GM21576 (cell line): ENCODE data around the gene DERL3.
A peak's percentile ranks its signal among the peaks of the same experiment; 100 is the strongest.

ENCODE experiments used
- ATAC-seq: cut with Tn5 transposase; IDR thresholded peaks from one replicate; pipeline ENCODE4 v1.9.1; 2021; ENCODE audit warnings: mild to moderate bottlenecking, moderate library complexity; ENCODE audit not compliant: unreplicated experiment

DERL3 gene

DNA sequence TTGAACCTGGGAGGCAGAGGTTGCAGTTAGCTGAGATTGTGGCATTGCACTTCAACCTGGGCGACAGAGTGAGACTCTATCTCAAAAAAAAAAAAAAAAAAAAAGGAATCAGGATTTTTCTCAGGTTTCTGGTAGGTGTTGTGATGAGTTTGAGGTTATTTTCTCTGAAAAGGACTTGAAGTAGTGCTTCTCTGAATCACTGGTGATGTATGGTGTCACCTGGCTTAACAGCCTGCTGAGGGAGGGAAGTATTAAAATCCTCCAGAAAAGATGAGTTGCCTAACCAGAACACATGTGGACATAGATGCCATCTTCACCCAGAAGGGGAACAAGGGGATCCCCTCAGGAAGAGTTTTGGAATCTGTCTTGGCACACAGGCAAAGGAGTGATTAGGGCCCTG is 32.0 kb downstream of the DERL3 start:
- no peak for ATAC-seq

- no peak for ATAC-seq
Observed at GRCh38 chr22:23804781-23805291, 34.0 kb downstream of the DERL3 start.

DNA sequence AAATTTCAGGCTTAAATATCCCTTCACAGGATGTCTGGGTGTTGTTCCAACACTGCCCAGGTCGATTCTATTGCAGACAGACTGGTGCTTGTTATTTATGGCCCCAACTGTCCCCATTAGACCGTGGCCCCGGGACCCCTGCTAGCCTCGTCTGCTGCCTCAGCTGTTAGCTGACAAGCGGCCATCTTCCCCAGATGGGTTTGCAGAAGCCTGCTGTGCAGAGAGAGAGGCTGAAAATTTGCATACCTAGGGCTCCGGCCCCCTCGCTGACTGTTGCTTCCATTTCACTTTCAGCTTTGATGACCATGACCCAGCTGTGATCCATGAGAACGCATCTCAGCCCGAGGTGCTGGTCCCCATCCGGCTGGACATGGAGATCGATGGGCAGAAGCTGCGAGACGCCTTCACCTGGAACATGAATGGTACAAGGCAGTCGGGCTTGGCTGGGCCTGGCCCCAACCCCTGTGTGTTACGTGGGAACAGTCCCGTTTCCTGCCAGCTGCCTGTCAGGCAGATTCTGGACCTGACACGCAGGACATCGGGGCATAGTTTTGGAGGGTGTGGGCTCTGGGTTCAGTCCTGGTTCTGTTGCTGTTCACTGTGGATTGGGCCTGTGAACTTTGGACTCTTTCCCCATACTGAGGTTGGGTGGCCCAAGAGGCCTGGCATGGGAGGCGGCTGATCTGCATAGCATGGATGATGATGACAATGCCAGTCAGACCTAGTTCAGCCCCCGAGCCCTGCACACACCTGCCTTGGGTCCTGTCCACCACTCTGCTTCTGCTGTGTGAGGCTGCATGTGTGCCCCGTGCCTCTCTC is 35.6 kb downstream of the DERL3 start:
- no peak for ATAC-seq

GRCh38 chr22:23801886-23802377 is 36.9 kb downstream of the DERL3 start:
- ATAC-seq: no peak

- ATAC-seq: no peak
Observed at GRCh38 chr22:23801238-23801821, 37.5 kb downstream of the DERL3 start.

DNA sequence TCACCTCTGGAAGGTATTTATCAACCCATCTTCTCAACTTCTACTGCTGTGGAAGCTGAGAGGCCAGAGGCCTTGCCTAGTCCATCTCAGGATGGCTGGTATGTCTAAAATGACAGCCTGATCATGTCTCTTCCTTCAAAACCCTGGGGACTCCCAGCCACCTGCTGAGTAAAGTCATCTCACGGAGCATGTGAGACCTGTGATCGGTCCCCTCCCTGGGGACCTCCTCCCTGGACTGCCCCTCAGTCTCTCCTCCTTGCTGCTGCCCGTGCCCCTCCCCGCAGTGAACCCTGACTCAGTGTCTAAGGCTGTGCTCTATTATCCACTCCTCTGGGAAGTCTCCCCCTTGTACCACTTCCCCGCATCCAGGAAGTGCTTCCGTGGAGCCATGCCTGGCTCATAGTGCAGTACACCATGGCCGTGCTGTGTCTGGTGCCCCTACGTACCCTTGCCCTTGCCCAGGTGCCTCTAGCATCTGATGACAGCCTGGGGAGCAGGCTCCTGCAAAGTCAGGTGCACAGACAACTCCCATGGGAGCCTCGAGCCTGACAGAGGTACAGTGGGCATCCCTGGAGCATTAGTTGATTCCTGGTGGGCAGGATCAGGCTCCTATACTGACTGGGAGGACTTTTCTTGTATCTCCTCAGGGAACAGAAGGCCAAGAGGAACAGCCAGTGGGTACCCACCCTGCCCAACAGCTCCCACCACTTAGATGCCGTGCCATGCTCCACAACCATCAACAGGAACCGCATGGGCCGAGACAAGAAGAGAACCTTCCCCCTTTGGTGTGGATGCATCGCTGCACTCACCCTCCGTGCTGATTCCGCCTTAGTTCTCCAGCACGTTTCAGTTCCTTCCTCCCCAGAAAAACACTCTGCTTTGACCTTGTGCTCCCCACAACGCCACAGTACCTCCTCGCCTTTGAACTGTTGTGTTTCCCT is 38.2 kb downstream of the DERL3 start:
- peak; percentile 45 for ATAC-seq

DNA sequence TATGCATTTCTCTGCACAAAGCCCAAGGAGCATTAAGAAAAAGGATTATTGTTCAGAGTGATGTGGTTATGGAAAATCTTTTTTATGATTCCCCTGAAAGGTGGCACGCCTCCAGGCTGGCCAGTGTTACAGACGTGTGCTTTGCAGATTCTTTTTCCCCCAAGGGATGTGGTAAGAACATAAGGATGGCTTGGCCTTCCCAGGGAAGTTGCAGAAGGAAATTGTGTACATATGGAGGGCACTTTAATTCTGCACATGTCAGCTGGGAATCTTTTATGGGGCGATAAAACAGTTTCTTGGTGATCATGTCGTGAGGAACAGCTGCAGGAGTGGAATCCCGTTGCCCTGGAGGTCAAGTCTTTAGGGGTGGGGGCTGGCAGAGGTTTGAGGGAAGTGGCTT is 42.3 kb downstream of the DERL3 start:
- no peak for ATAC-seq

GRCh38 chr22:23793326-23793725 is 45.5 kb downstream of the DERL3 start:
- ATAC-seq: no peak

DNA sequence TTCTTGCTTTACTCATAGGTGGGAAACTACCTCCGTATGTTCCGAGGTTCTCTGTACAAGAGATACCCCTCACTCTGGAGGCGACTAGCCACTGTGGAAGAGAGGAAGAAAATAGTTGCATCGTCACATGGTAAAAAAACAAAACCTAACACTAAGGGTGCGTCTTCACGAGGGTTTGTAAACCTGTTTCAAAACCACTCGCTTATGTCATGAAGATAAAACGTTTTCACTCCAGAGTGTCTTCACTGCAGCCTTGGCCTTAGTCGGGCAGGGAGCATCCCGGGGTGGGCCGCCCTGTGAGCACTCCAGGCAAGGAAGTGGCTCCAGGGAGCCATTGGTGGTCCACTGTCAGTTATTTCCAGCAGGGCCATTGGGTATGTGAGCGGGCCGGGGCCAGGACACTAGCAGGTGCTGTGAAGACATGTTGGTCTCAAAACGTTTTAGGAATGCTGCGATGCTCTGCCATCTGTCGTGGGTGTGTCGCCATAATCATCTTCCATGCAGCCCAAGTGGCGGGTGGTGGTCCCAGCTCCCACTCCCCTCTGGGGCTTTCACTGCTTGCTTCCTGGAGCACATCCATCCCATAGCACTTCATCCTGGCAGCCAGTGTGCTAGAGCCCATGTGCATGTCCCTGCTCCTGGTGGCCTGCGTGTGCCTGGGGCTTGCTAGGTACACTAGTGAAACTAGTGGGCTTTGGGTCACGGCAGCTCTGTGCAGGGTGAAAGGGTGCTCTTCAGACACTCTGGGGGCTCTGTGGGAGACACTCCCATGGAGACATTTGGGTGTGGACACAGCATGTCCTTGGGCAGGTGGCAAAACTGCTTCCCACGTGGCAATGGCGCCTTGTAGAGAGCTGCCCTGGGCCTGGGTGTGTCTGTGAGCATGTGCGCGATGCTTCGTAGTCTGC is 46.8 kb downstream of the DERL3 start:
- ATAC-seq: no peak

GRCh38 chr22:23790819-23791737 is 47.7 kb downstream of the DERL3 start:
- ATAC-seq: no peak

- no peak for ATAC-seq
Observed at GRCh38 chr22:23789638-23790037, 49.2 kb downstream of the DERL3 start.

DNA sequence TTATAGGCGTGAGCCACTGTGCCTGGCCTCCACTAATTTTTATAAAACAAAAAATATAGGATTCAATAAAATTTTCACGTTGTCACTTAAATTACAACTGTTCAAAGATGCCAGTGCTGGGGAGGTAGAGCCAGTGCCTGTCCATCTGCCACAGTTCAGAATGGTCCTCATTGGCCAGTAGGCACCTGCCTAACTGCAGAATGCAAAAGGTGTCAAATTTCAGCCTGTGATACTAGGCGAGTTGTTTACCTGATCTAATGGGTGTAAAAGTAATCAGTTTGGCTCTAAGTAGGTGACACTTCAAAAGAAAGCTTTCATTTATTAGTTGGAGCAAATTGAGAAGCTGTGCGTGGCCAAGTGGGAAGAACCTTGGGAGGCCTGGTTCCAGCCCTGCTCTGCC is 49.7 kb downstream of the DERL3 start:
- ATAC-seq: no peak

DNA sequence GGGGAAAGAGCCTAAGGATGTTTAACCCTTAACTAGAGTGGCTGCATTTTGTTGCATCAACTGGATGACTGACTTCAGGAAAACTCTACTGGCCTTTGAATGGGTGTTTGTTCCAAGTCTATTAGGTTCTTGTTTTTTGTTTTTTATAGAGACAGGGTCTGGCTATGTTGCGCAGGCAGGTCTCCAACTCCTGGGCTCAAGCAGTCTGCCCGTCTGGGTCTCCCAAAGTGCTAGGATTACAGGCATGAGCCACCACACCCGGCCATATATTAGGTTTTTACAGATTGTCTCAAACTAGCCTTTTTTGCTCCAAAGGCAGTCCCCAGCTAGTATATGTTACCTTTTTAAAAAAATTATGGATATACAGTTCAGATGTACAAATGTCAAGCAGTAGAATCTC is 50.9 kb downstream of the DERL3 start:
- no peak for ATAC-seq

- ATAC-seq: peak; percentile 16
Observed at GRCh38 chr22:23787600-23787896, 51.3 kb downstream of the DERL3 start.

DNA sequence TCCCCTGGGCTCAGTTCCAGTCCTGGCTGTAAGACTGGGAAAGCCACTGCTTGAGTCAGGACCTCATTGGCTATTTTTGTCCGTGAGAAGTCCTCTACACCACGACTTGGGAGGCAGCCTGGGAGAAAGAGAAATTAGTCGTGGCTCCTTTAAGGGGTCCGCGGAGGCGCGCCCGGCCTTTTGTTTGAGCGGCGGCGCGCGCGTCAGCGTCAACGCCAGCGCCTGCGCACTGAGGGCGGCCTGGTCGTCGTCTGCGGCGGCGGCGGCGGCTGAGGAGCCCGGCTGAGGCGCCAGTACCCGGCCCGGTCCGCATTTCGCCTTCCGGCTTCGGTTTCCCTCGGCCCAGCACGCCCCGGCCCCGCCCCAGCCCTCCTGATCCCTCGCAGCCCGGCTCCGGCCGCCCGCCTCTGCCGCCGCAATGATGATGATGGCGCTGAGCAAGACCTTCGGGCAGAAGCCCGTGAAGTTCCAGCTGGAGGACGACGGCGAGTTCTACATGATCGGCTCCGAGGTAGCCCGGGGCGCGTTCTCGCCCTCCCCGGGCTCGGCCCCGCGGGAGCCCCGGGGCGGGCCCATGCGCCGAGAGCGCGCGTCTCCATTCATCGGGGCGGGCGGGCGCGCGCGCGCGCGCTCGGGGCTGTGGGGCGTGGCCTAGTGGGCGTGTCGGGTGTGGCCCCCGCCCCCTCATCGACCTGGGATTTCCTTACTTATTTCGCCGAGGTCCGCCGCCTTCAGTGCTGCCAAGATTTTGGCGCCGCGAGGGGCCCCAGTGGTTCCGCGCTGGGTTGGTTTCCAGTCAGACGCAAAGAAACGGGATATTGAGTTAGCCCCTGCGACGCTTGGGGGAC is 51.8 kb downstream of the DERL3 start, which contains the start of gene SMARCB1:
TSS of gene SMARCB1 (plus strand) at position 215 of the 848 bp plus-strand sequence. CDS start at position 419, 204 bp downstream.
- ATAC-seq: peak; percentile 64

- no peak for ATAC-seq
Observed at GRCh38 chr22:23786261-23786710, 52.5 kb downstream of the DERL3 start.
